ENCODE results near the gene CDC25C.
A peak's percentile ranks its signal among the peaks of the same experiment; 100 is the strongest.
"Not testable (repeated sequence)": the region's sequence is repeated elsewhere in the genome, so short reads cannot be mapped to it uniquely, and the experiment has no call there.

CDC25C gene

DNA sequence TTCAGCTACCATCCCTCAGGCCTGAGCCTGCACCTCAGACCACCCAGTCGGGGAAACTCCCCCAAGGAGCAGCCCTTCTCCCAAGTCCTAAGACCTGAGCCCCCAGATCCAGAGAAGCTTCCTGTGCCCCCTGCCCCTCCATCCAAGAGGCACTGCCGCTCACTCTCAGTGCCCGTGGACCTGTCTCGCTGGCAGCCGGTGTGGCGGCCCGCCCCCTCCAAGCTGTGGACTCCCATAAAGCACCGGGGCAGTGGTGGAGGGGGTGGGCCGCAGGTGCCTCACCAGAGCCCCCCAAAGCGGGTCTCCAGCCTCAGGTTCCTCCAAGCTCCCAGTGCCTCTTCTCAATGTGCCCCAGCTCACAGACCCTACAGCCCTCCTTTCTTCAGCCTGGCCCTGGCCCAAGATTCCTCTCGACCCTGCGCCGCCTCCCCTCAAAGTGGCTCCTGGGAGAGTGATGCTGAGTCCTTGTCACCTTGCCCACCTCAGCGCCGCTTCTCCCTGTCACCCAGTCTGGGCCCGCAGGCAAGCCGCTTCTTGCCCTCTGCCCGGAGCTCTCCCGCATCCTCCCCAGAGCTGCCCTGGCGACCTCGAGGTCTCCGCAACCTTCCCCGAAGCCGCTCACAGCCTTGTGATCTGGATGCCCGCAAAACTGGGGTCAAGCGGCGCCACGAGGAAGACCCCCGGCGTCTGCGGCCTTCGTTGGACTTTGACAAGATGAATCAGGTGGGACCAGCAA, 13.5 kb upstream of the CDC25C start:
- no peak for DNase-seq

DNA sequence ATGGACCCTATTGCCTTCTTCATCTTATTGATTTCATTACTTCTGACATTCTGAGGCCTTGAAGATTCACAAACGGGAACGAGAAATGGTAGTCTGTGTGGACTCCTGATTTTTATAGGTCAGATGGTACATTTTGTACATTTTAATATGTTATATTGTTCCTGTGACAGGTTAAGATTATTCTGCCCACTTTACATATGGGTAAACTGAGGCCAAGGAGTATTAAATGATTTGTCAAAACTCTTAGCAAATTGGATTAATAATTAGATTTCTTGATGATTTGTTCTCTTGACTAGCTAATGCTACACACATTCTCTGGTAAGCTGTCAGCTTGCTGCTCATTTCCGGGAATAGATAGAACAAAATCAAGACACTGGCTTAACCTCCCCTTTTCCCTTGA, 8.4 kb upstream of the CDC25C start:
- DNase-seq: no peak

DNA sequence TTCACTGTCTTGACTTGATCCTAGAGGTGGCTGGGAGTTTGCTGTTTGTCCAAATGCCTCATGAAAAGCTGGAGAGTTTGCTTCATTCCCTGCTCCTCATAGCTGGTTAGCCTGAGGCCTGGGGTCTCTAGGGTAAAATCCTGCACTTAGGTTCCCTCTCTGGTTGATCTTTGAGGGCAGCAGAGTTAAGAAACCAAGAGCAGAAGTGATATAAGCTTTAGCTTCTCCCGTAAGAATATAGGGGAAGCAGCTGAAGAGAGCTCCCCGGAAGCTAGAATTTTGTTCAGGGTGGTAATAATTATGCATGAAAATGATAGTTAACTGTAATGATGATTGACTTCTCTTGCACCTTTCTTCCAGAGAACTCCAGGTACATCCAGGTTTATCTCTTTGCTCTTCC, 7.9 kb upstream of the CDC25C start:
- no peak for DNase-seq

DNA sequence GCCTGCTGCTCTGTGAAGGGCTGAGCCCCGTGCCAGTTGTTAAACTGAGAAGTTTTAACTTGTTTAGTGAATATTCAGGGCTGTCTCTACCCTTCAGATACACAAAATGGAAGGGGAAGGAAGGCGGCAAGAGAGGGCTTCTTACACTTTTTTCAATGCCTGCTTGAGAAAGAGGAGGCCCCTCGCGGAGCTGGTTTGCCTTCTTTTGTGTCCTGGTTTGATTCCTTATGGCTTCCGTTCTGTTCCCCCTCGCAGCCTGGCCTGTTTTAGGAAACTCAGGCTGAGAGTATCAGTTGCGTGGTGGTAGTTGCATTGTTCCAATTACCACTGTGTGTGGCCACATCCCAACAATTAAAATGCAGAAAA, 7.5 kb upstream of the CDC25C start:
- DNase-seq: no peak

DNA sequence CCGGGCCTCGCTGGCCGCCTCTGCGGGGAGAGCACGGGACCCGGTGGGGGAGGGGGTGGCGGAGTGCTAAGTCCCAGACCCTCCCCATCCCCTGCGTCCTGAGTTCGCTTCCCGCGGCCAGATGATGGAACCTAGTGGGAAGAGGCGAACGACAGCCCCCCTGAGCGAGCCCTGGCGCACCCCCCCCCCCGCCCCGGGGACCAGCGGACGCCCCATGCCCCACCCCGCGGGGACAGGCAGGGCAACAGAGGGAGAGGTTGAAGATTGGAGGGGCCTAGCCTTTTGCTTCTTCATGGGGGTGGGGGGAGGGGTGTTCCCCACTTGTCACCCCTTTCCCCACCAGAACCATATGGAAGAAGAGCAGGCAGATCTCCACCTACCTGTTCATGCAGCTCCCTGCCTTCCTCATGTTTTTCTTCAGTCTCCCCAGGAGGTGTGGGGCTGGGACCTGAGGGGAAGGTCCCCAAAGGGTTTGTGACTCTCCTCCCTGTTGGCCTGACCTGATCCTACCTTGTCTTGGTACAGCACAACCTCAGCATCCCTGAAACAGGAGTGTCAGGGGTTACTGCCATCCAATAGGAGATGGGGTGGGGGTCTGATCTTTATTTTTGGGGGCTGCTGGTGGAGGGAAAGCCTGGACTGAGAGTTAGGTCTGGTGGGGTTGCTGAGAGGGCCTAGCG, 6.9 kb upstream of the CDC25C start:
- DNase-seq: no peak

DNA sequence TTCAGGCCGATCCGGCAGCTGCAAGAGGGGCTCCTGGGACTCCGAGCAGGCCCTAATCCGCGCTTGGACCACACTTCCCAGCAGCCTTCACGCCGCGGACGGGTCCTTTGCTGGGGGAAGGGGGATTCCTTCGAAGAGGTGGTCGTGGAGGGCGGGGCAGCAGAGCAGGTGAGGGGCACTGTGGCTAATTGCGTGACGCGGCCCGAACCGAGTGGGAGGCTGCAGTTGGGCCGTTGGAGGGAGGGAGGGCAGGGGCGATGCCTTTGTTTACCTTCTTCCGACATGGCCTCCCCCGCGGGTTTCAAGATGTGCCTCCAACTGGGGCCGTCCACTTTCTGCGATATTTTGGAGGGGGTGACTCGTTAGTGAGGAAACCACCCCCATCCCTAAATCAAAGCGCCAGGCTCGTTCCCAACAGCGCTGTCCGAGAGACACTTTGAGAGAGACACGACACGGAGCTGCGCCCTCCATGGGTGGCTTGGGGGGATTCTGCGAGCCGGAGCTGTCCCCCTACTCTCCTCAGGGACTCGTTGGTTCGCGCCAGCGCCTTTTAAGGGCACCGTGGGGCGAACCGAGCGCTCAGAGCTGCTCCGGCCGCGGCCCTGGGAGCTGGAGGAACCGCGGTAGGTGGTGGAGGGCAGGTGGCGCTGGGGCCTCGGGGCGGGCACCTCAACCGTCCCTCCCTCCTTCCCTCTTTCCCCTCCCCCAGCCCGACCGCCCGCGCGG, 6.2 kb upstream of the CDC25C start, which contains the start of gene FAM53C:
FAM53C (plus strand) TSS at position 582 of the 726 bp plus-strand sequence. CDS start 3,070 bp downstream, outside the sequence.
- DNase-seq: peak; percentile 98

DNA sequence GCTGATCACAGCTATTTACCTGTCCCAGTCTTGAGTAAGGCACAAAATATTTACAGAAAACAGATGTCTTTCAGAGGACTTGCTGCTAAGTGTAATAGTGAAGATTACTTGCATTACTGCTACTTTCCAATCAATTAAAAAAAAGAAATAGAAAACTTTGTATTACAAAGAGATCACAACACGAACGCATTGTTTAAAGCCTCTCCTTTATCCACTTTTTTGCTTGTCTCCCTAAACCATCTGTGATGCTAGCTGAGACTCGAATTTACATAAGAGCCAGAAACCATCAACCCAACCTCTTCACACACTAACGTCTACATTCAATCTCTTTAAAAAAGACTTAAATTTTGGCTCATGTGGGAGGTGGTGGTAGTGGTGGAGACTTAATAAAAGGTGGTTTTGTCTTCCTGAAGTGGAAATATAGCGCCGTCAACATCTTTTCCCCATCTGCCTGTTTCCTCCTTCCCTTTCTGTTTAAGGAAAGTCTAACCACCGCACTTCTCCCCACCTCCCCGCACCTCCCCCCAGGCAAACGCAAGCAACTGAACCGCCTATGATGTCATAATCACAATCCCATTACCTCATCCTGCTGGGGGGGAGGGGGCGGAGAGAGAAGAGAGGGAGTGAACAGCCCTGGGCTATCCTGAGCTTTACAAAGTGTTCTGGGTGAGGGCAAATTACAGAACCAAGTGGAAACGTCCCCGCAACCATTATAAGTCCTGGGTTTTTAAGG, 5.5 kb upstream of the CDC25C start:
- DNase-seq: no peak

DNA sequence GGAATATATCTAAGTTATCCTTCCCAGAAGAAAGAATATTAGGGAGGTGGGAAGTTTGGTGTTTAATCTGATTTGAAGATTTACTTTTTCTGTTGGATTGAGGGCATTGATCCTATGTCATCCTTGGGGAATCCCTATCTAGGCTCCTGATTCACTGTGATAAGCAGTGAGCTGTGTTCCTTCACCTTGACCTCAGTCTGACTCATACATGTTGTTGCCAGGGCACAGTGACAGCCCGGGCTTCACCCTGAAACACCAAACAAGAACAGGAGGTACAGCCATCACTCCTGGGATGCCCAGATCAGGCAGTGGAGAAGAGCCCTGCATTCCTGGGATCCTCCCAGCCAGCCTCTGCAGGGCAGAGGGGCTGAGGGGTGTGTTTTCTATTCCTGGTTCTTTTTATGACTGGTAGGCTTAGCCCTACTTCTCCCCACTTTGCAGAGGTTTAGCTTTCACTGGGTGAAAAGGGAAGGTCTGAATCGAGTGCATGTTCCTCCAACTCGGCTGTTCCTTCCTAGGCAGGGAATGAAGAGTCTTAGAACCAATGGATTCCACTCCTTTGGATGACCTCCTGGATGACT, 3.4 kb upstream of the CDC25C start:
- DNase-seq: no peak

DNA sequence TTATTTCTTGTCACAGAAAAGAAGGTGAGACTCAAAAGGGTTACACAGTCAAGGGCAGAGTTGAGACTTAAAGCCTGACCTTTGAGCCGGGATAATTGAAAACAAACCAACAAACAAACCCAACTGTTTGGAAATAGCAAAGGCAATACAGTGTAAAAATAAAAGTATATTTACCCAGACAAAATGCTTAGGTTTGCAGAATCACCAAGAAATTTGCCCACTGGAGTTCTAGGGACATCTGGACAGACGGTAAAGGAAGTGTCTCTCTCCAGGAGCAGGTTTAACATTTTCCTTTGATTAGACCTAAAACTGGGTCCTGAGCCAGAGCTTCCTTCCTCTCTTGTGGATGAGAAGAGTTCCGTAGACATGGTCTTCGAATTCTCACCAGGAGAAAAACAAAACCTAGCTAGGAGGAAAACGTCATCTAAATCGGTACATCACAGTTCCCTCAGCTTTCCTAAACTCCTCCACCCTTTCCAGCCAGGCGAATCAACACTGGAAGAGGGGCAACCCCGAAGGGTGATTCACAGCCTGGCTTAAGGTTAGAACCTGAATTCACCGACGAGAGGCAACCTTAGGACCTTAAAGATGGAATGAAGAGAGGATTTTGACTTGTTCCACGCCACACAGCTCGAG, 673 bp downstream of the CDC25C start:
- DNase-seq: no peak

DNA sequence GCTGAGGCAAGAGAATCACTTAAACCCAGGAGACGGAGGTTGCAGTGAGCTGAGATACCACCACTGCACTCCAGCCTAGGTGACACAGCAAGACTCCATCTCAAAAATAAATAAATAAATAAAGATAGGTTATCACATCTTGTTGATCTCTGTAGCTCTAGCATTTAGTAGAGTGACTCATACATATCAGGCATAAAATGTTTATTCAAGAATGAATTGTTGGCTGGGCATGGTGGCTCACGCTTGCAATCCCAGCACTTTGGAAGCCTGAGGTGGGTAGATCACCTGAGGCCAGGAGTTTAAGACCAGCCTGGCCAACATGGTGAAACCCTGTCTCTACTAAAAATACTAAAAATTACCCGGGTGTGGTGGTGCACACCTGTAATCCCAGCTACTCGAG, 13.4 kb downstream of the CDC25C start:
- DNase-seq: not testable (repeated sequence)

DNA sequence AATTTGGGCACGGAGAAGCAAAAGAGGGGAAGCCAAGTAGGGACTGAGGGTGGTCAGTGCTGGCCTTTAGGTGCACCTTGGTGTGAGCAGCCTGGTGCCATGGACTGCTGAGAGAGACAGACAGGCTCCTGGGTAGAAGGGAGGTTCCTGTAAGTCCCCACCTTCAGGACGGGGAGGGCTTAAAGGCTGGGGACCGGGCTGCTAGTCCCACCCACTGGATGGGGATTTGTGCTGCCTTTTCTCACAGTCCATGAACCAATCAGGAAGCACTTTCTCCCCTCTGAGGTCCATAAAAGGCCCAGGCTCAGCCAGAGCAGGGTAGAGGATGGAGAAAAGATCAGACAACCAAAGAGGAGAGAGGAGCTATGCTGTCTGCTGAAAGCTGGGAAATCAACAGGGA, 15.2 kb downstream of the CDC25C start:
- DNase-seq: peak; percentile 19

DNA sequence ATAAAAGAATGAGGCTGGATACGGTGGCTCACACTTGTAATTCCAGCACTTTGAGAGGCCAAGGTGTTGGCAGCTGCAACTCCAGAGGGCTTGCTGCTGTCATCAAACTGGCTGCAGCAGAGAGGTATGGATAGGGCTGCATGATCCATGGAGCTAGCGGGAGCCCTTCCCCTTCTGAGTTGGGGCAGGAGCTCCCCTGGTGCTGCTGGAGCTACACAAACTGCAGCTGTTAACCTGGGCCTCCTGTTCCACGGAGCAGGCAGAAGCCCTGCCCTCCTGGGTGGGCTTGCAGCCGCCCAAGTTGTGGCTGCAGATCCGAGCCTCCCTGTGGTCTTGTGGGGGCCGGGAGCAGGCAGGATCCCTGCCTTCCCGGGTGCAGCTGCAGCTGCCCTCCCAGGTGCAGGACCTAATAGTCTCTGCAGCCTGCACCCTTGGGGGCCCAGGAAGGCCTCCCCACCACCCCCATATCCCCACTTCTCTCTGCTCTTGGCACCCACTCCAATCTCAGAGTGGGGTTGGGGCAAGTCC, 15.8 kb downstream of the CDC25C start:
- peak; percentile 32 for DNase-seq

DNA sequence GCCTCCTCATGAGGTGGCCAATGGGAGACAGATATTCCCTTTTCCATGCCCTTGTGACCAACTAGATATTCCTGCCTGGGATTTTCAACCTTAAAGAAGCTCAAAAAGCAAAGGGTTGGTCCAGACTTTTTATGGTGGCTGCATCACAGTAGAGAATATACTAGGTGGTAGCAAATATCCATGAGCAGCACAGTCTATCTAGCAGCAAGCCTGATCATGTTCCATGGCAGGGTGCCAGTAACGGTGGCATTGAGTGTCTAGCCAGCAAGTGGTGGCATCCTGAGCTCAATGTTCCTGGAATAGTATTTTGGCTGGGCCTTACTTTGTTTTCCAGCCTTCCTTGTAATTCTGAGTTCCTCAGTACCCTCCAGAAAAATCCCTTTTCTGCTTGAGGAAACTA, 25.8 kb downstream of the CDC25C start:
- no peak for DNase-seq

DNA sequence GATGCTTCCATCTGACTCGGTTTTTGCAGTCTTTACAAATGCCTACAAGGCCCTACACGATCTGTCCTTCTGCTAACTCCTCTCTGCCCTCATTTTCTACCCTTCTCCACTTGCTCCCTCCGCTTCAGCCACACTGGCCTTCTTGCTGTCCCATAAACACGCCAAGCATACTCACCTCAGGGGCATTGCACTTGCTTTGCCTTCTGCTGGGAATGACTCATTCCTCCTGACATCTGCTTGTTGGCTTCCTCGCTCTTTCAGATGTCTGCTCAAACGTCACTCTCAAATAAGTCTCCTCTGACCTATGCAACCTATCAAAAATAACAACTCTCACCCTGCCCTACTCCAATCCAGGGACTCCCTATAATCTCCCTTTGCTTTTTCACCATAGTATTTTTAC, 28.2 kb downstream of the CDC25C start:
- DNase-seq: peak; percentile 40

DNA sequence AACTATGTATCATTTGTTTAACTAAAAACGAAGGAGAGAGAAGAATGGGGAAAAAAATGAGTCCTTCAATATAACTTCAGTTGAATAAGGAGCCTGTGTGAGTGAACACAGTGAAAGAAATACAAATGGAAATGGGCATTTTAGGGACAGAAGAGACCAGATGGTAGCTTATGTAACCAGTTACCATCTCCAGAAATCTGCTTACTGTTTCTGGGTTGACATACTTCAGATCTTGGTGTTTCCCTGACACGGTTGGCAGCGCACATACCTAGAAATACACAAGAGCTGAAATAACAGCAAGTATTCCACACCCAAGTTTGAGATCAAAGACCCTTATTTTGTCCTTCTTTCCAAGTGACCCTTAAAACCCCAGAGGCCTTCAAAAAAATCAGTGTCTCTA, 42.3 kb downstream of the CDC25C start:
- DNase-seq: no peak

DNA sequence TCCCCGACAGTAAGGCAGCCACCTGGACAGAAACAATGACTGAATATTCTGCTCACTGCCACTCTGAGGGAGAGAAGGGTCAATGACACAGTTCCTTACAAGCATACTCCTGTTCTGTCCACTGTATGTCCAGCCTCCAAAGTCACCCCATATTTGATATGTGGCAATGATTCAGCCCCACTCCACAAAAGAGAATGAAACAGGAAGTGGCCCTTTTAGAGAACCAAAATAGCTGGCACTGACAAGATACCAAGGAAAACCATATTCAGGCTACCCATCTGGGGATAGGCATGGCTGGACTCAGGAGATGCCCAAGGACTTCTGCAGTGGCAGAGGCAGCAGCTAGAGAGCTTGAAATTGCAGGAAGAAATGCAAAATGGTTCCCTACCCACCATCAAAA, 44.4 kb downstream of the CDC25C start:
- no peak for DNase-seq

DNA sequence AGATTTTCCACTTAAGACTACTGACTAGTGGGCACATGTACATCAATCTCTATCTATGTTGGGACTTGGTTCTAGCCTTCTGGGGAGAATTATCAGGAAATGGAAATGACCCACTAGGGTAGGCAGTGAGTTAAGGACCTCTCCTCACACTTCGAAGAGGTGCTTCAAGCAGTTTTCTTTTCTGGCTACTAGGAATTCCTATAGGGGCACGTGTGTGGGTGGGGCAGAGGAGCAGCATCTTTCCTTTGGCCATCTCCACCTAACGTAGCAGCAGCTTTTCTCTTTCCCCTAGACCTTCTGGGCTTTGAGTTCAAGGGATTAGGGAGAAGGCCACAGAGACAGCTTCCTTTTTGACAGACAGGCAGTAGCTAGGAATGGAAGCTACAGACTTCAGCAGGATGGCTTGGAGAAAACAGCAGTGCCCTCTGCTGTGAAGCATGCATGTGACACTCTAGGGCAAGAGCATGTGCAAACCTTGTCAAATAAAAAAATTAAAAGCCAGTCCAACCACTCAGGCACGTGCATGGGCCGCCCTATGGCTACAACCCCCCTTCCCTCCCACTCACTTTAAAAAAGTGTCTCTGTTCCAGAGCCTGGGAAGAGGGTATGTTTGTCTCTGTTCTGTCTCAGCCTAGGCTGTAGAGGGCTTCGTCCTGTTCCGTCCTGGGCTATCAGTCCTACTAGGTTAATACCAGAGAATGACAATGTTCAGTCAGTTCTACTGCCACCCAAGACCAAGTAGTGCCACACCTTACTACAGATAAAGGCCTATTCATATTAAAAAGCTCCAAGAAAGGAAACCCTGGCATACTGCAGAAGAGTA, 48.5 kb downstream of the CDC25C start:
- no peak for DNase-seq

DNA sequence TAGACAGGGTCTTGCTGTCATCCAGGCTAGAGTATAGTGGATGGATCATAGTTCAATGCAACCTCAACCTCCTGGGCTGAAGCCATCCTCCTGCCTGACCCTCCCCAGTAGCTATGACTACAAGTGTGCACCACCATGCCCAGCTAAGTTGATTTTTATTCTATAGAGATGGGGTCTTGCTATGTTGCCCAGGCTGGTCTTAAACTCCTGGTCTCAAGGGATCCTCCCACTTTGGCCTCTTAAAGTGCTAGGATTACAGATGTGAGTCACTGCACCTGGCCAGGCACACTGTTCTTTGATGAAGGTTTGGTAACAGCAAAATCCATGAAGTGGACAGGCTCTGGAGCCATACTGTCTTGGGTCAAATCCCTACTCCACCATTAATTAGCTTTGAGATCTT, 50.7 kb downstream of the CDC25C start:
- no peak for DNase-seq

DNA sequence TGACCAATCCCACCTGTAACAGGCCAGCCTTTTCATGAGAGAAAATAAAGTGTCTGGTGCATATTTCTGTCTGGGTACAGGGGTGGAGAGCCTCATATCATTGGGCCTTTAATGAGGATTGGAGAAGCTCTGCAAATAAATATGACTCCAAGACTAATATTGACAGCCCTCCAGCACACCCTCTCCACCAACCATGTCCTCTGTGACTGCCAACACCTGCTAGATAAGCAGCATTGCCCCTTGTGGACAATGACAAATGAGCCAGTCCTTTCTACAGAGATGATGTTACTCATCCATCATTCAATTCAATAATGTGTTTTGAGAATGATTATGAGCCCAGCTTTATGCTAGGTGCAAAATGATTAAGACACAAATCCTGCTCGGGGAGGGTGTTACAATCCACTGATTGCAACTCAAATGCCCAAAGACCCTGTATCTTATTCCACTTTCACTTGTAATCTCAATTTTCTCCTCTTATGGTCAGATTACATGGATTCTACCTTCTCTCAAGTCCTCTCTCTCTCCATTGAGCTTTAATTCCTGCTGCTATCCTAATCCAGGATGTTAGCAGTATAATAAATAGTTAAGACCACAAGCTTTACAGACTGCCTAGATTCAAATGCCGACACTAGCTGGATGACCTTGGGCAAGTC, 55.1 kb downstream of the CDC25C start:
- no peak for DNase-seq

DNA sequence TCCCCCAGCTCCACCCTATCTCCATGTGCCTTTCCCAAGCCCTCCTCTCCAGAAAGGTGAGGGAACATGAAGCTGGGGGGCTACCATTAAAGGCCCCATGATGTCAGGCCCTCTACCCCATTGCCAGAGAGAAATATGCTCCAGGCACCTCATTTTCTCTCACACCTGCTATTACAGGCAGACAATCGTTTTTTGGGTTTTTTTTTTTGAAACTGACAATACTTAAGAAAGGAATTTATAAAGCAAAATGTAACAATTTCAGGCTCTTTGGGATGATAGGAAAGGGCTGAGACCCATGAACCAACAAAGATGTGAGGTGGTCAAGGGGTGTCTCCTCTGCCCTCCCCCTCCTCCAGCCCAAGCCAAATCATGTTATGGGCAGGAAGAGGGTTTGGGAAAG, 55.7 kb downstream of the CDC25C start:
- DNase-seq: no peak

DNA sequence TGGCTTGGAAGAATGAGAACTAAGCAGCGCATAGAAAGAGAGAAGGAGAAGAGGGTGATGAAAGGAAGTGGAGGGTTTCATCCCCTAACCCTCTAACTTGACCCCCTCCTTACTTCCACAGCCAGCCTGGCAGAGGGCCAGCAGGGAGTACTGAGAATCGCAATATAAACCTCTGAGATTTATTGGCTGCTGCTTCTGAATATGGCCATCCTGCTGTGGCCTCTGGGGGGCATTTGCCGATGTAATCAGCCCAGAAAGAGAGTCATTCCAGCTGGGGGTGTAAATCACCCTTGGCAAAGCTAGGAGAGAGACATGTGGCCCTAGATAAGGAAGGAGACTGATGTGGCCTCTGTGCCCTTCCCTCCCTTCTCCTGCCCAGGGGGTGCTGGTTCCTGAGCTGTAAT, 56.2 kb downstream of the CDC25C start:
- DNase-seq: no peak
